Stimulated activated CD8-positive, alpha-beta memory T cell treated with anti-CD3 and anti-CD28 coated beads, Interleukin-7, amount 100 ng/mL, for 24 hours (primary cell): Measurements from ENCODE around the gene ADGRG3.

Experiments used
- DNase-seq: peaks from one replicate; pipeline ENCODE4 v3.0.0-alpha.2; 2020; ENCODE audit warnings: low read depth

Gene ADGRG3, protein sequence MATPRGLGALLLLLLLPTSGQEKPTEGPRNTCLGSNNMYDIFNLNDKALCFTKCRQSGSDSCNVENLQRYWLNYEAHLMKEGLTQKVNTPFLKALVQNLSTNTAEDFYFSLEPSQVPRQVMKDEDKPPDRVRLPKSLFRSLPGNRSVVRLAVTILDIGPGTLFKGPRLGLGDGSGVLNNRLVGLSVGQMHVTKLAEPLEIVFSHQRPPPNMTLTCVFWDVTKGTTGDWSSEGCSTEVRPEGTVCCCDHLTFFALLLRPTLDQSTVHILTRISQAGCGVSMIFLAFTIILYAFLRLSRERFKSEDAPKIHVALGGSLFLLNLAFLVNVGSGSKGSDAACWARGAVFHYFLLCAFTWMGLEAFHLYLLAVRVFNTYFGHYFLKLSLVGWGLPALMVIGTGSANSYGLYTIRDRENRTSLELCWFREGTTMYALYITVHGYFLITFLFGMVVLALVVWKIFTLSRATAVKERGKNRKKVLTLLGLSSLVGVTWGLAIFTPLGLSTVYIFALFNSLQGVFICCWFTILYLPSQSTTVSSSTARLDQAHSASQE

DNA sequence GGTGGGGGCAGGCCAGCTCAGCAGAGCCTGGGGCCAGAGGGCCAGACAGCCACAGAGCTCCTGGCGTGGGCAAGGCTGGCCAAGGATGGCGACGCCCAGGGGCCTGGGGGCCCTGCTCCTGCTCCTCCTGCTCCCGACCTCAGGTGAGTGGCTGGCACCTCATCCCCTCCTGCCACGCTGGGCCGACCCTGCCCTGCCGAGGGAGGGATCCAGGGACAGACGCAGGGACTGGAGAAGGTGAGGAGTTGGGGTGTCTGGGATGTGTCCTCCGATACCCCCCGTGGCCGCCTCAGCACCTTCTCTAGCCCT, at the start of gene ADGRG3:
Gene ADGRG3 (plus strand): TSS at position 44 of the 309 bp plus-strand sequence. CDS start 42 bp downstream, at position 86.
- DNase-seq = no peak

DNA sequence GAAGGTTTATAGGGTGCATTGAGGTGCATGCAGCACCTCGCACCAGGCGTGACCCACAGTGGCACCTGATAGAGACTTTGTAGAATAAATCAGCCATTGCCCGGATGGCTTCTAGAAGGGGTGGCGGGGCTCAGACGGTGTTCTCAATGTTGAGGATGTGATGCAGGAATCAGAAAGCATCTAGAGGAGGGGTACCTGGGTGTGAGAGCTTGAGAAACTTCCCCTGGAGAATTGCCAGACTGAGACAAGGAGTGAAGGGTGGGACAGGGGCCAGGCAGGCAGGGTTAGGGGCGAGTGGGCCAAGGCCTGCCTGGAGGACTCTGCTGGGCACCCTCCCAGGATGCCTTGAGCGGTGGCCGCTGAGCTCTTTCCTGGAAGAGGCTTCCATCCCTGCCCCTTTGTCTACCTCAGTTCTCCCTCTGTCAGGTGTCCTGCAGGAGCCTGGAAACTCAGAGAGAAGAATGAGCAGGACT, 48.9 kb upstream of the ADGRG3 start:
- no peak for DNase-seq

DNA sequence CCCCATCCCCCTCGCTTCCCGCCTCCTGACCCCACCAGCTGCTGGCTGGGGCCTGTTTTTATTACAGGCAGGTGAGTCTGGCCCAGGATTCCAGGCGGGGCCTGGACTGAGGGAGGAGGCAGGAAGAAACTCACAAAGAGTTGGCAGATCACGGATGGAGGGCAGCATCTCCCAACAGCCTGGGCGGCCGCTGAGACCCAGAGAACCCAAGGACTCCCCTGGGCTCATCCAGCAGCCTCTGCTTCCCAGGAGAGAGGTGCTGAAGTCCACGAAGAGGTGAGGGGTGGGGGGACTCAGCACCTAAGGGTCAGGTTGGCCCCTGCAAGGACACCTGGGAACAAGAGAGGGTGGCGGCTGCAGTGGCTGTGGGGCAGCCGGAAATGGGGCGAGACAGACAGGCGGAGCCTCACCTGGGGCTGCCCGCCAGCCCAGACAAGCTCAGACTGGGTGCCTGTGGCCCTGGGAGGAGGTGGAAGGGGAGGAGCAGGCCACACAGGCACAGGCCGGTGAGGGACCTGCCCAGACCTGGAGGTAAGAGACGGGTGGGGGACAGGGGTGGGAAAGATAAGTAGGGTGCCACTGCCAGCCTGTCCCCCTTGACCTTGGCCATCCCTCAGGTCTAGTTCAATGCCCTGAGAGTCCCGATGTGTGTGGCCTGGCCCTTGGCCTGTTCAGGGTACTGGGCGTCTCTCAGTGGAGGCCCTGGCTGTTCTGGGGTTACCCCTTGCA, 48.3 kb upstream of the ADGRG3 start:
- DNase-seq = no peak

DNA sequence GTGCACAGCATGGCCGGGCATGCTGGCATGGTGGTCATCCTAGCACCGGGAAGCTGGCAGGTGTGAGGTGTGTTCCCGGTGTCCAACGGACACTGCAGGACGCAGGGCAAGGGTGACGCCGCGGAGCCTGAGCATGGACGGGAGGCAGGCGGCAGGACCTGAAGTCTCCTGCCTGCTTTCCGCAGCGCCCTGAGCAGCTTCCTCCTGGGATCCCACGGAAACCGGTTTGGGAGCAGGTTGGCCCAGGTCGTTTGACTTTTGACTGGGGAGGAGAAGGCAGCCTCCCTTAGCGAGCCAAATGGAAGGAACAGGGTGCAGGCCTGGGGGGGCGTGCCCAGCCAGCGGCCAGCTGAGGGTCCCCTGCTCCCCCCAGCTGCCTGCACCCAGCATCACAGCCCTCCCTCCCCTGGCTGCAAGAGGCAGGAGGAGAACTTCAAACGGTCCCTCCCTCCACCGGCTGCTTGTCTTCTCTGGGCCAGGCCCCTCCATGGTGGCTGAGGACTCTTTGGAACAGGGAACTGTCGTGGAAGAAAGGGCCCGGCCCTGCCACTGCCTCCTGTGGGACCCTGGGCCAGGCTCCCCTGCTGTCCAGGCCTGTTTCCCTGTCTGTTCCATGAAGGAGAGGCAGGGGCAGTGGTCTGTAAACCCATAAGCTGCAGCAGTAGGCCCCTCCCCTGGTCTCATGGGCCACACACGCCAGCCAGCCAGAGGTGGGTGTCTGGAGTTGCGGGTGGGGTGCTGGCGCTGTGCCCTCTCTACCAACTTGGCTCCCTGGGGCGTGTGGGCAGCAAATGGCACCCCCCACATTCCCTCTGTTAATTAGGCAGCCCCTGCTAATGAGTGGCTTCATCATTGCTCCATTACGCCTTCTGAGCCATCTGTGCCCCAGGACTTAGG, 47.5 kb upstream of the ADGRG3 start:
- no peak for DNase-seq

DNA sequence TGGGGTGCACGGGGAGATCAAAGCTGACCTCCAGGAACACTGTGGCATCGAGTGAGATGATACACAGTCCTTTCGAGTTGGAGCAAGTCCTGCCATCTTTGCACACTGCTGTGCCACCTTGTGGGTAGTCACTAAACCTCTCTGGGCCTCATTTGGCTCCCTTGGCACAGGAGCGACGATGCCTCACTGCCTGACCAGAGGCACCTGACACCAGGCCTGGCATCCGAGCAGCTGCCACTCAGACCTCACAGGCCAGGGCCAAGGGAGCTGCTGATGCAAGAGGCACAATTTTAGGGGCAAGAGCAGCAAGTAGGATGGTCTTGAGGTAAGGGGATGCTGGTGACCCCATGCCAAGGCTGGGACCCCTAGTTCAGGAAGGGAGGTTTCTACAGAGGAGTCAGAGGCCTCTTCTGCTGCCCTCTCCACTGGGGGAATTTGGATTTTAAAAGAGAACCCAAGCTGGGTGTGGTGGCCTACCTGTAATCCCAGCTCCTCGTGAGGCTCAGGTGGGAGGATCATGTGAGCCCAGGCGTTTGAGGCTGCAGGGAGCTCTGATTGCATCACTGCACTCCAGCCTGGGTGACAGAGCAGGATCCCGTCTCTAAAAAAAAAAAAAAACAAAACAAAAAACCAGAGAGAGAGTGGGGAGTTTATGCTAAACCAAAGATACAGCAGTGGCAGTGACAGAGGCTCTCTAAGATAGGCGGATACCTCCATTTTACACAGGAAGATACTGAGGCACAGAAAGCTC, 46.4 kb upstream of the ADGRG3 start:
- no peak for DNase-seq

DNA sequence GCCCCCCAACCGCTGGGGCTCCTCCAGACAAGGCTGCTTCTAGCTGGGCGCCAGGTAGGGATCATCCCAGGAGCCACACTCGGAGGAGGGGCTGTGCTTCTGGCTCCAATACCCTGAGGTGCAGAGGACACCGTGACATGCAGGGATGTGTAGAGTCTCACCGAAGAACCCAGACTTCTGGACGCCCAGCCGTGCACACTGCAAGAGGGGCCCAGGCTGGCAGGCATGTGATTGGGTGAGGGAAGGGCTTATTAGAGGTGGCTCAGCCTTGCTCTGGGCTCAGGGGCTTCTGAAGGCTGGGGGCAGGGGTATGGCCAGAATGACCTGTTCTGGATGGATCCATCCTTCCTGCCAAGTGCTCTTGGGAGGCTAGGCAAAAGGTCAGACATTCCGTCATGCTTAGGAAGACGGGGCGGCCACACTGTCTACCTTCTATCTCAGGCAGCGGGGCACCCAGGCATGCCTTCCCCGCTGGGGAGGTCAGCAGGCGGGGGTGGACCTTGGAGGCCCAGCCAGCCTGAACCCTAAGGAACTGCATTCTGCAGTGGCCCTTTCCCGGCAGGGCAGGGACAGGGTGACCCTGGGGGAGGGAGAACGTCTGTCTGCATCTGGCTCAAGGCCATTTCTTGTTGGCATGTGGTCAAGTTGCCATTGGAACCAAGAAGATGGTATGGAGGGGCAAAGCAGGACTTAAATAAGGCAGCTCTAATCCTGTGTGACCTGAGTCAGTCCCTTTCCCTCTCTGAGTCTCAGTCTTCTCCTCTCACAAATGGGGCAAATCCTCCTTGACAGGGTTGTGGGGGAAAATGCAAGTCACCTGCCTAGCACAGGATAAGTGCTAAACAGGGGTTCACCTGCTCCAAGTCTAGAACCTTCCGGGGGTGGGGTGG, 45.5 kb upstream of the ADGRG3 start:
- no peak for DNase-seq

DNA sequence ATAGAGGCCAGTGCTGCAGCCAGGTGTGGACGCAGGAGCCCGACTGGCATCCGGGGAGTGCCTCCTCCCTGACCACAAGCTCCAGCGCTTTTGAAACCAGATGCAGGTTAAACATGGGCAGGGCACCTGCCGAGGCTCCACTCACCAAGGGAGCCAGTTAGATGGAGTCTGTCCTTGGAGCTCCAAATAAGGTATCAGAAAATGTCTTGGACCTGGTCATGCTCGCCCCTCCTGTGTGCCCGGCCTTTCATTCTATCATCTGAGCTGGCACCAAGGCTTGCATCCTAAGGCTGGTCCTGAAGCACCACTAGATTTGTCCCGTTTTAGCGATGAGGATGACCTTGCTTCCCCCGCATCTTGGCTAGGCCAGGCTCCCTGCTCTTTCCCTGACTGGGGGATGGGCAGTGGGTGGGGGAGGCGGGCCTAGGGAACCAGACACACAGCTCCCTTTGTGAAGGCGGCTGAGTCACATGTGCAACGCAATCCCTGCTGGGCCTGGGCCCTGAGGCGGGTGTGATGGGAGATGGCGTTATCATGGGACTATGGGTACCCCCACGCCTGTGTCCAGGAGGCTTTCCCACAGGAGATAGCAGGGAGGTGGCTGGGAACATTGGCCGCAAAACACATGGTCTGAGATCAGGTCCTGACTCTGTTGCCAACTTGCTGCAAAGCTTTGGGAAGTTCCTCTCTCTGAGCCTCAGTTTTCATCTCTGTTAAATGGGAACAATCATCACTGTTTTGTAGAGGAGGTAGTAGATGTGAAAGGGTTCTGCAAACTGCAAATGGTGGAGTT, 44.7 kb upstream of the ADGRG3 start:
- DNase-seq = no peak

DNA sequence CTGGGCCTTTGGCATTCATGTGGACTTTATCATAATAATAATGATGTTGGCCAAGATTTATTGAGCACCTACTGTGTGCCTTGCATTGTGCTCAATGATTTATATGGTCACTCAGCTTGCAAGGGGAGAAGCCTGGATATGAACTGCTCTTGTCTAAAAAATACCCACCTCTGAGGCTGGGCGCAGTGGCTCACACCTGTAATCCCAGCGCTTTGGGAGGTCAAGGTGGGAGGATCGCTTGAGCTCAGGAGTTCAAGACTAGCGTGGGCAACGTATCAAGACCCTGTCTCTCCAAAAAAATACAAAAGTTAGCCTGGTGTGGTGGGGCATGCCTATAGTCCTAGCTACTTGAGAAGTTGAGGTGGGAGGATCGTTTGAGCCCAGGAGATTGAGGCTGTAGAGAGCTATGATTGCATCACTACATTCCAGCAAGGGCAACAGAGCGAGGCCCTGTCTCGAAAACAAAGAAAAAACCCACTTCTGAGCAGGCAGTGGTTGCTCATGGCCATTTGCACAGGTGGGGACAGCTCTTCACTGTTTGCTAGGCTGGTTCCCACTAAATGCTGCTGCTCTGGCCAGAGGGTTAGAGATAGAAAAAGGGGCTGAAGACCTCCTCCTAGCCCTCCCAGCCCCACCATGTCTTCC, 43.9 kb upstream of the ADGRG3 start:
- no peak for DNase-seq

DNA sequence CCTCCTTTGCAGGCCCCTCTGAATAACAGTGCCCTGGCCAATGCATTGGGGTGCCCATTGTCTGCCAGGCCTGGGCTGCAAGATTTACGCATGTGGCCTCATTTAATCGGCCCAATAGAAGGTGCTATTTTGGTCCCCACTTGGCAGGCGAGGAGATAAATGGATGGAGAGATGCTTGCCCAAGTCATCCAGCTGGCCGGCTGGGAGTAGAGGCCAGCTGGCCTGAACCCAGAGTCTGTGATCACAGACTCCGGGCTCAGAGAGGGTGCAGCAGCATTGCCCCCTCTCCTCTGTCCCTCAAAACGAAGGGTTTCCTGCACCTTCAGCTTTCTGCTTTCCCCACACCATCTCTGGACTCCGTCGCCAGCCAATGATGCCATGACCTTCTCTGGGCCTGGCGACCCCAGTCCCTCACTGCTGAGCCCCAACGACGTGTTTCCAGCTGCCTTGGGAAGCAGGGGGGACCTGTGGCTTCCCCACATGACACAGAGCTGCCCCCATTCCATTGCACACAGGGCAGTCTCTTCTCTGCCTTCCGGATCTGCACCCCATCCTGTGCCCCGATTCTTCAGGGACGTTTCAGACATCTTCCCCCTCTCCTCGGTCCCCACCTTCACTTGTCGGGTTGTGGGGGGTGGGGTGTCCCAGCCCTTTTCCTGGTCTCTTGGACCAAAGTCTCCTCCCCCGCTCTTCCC, 43.2 kb upstream of the ADGRG3 start:
- no peak for DNase-seq

DNA sequence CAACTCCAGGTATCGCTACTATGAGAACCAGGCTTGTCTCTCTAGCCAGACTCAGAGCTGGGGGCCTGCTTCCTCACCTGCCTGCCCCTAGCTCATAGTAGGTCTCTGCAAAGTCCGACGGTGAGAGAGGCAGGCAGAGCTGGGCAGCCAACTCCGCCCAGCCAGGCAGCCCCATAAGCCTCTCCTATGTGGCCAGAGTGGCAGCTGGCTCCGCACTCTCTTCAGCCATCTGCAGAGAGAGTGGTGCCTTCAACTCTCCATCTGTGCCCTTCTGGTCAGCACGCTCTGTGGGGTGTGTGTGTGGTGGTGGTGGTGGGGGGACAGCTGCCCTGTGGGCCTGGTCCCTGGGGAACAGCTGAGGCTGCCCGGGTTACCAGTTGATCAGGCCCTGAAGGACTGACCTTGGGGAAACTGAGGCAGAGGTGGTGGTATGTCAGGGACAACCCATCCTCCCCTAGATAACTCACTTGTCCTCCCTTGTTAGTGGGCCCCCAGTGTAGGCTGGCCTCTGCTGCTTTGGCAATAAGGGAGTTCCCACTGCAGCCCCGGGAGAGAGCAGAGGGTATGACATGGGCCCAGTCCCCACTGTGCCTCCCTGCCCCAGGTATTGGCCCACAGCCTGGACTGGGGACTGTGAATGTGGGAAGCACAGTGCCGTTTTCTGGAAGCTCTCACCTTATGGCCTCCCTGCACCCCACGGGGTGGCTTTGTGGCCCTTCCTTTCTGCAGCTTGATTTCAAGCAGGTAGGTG, 41.5 kb upstream of the ADGRG3 start:
- DNase-seq = no peak

DNA sequence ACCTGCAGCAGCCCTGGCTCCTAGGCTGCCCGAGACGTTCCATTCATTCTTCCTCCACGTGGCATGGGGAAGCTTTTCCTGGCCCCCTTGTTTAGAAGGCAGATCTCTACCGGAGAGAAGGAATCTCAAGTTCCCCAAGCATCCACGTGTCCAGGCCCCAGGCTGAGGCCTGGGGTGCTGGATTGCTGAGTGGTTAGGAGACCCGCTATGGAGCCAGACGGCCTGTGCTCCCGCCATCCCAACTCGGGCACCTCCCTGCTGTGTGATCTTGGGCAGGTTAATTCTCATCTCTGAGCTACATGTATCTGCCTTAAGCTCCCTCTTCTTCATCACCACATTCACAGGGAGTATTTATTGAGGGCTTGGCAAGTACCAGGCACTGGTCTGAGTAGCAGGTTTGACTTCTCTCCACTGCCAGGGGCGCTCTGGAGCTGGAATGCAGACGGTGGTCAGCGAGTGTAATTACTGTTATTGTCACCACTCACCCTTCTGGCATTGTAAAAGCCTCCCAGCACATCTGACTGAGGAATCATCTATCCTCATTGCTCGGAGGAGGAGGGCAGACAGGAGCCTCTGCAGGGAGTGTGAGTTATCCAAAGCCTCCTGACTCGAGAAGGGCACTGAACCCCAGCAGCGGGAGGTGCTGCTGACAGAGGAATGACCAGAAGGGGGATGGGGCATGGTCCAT, 40.8 kb upstream of the ADGRG3 start:
- no peak for DNase-seq

DNA sequence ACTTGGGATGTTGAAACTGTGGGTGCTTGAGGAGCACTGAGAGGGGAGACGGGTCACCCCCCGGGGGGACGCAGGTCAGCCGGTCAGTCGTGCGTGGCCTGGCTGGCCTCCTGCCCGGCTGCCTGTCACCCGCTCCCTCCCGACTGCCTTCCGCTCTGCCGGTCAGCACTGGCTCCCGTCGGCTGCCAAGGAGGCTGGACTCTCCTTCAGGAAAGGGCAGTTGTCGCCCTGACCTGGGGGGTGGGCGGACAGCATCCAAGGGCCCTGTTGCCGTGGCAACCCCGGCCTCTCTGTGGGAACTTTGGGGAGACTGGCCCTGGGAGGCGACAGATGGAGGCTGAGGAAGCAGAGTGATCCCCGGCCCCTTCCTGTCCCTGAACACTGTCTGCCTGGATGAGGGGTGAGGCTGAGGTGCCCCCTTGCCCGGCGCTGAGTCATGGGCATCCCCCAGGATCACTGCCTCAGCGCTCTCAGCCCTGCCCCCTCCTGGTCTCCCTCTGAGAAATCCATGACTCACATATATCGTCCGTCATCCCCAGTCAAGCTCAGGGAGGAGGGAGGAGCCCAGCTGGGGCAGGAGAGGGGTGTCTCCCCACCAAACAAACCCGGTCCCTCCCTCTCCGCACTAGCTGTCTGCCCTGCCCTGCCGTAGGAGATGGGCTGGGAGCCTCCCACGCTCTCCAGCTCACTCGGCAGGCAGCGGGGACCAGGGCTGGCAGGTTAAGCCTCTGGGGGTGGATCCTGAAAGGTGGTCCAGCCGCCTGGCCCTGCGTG, 39.9 kb upstream of the ADGRG3 start, which contains the start of gene ADGRG1:
Gene ADGRG1 (plus strand): TSS at position 623 of the 774 bp plus-strand sequence. CDS start 21,658 bp downstream, outside the sequence.
- DNase-seq = no peak

DNA sequence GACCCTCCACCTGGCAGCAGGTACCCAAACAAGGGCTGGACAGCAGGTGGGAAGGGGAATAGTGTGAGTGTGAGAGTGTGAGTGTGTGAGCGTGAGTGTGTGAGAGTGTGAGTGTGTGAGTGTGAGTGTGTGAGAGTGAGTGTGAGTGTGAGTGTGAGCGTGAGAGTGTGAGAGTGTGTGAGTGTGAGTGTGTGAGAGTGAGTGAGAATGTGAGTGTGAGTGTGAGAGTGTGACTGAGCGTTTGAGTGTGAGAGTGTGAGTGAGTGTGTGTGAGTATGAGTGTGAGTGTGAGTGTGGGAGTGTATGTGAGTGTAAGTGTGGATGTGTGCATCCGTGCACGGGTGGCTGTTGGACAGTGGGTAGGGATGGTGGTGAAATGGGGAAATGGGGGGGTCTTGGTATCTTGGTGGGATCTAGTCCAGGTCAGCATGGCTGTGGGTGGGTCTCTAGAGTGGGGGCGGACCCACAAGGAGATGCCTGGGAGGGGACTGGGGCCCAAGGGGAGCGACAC, 39.3 kb upstream of the ADGRG3 start:
- DNase-seq = no peak

DNA sequence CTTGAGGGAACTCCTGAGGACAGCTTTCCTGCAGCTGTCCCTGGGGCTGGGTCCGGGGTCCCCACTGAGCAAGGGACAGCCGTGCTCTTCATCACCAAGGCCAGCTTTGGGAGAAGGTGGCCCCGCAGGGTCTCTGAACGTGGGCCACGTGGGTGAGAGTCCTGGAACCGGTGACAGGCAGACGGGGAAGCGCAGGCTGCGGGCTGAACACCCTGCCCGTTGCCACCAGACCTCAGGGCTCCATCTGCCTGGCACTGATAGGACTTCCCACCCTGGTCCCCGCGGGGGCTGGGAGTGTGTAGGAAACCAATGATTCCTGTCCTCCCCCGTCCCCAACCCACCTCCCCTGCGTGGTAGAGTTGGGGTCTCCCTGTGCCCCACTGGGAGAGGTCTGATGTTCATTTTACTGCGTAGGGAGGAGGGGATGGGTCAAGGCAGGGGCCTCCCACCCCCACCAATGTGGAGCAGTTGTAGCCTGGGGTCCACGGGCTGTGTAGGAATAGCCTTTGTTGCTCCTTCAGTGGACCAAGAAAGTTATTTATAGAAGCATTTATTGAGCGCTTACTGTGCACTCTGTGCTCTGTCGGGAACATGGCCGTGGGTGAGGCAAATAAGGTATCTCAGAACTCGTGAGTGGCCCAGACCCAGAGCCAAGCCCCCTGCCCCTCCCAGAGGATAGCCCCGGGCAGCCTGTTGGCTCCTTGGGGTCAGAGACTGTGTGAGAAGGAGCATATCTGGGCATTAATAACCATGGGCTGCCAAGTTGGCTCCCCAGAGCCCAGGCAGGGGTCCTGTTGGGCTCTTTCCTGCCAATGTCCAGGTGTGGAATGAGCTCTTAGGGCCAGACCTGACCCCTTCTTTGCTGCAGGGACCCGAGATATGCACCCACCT, 38.3 kb upstream of the ADGRG3 start:
- DNase-seq = no peak

DNA sequence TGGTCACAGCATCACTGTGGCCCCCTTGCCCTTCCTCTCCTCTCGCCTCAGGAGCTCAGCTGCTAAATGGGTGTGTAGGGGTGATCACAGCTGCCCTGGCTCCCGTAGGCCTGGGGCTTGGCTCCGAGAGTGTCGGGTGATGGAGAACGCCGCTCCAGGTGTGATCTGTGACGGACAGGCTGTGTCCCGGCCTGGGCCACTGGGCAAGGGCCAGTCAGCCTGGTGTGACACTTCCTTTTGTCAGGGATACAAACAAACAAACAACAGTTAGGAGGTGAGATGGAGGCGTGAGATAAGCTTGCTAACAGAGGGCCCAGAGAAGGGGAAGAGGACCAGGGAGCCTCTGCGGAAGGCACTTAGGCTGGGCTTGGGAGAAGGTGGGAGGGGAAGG, 37.7 kb upstream of the ADGRG3 start:
- no peak for DNase-seq
